A673 (cell line): ENCODE results near the gene TNIP3. TPM values are rescaled to one million over a fixed set of nuclear protein-coding genes. Genes with fewer than 3 reads are reported as not detected.

Source experiments
- BruUV-seq: library from RNA; stranded (reverse); fragments of 400-500 nt; replicated peaks from 2 replicates; lab custom pipeline; 2021; lab: Mats Ljungman, UMichigan
- CTCF ChIA-PET: fragments of 300-600 bp; sonication (Branson Sonifier 250); formaldehyde crosslinking; loops from one replicate; lab custom pipeline; 2022; ENCODE audit warnings: antibody characterized with exemption; lab: Charles Lee
- POLR2A ChIA-PET: fragments of 300-600 bp; sonication (Branson Sonifier 250); formaldehyde crosslinking; loops from one replicate; lab custom pipeline; 2022; ENCODE audit warnings: antibody characterized with exemption; ENCODE audit not compliant: low non-redundant PET; lab: Charles Lee
- DNase-seq: peaks from one replicate; pipeline ENCODE4 v3.0.0-alpha.2; 2015; ENCODE audit warnings: low spot score
- H3K27ac ChIP-seq: fragments of 200-600 bp; sonication (generic); 2 replicates; pipeline ENCODE4 v1.5.1; 2016; ENCODE audit warnings: mixed run types, low read depth, mild to moderate bottlenecking, mixed read lengths, antibody characterized with exemption, low read length; ENCODE audit not compliant: poor library complexity, severe bottlenecking
- H3K27me3 ChIP-seq: fragments of 200-600 bp; sonication (generic); replicated peaks from 2 replicates; pipeline ENCODE4 v1.6.1; 2017; ENCODE audit warnings: mixed run types, low read depth, mild to moderate bottlenecking, mixed read lengths, antibody characterized with exemption, low read length; ENCODE audit not compliant: insufficient read depth, poor library complexity
- H3K36me3 ChIP-seq: fragments of 200-600 bp; sonication (generic); 2 replicates; pipeline ENCODE4 v1.6.1; 2016; ENCODE audit warnings: mixed run types, mild to moderate bottlenecking, mixed read lengths, antibody characterized with exemption, low read length; ENCODE audit not compliant: insufficient read depth, poor library complexity, severe bottlenecking
- H3K4me1 ChIP-seq: fragments of 200-600 bp; sonication (generic); 2 replicates; pipeline ENCODE4 v1.6.1; 2017; ENCODE audit warnings: mixed run types, mild to moderate bottlenecking, mixed read lengths, antibody characterized with exemption, low read length; ENCODE audit not compliant: insufficient read depth, poor library complexity, severe bottlenecking
- H3K4me3 ChIP-seq: fragments of 200-600 bp; sonication (generic); 2 replicates; pipeline ENCODE4 v1.5.1; 2016; ENCODE audit warnings: low read depth, mixed run types, mild to moderate bottlenecking, mixed read lengths, low read length; ENCODE audit not compliant: poor library complexity, severe bottlenecking
- H3K9me3 ChIP-seq: fragments of 200-600 bp; sonication (generic); 2 replicates; pipeline ENCODE4 v1.6.1; 2016; ENCODE audit warnings: mixed run types, low read depth, mild to moderate bottlenecking, mixed read lengths, antibody characterized with exemption, low read length; ENCODE audit not compliant: poor library complexity, severe bottlenecking
- EZH2 ChIP-seq: fragments of 200-600 bp; sonication (generic); IDR thresholded peaks from 2 replicates; pipeline ENCODE4 v1.6.1; 2017; ENCODE audit warnings: borderline replicate concordance, low read depth, mild to moderate bottlenecking, mixed read lengths, antibody characterized with exemption, low read length; ENCODE audit not compliant: poor library complexity, severe bottlenecking
- intact Hi-C: fragments of 100-400 bp; cut with micrococcal nuclease; formaldehyde crosslinking; loops from one replicate; pipeline ENCODE4 v1.10.0; 2022; ENCODE audit not compliant: unreplicated experiment
- total RNA-seq: library from RNA; stranded (reverse); gene quantifications from 2 replicates; pipeline ENCODE4 v1.2.3, GENCODE V29; 2021
- TF ChIP-seq, protein P1 (sequence below): fragments of 300-800, 200-600 bp; sonication (generic); conservative IDR thresholded peaks from 2 replicates; pipeline ENCODE4 v1.5.1; 2017; ENCODE audit warnings: low read depth, mild to moderate bottlenecking, antibody characterized with exemption, low read length, moderate library complexity, mixed read lengths

TNIP3 gene
- total RNA-seq, 1 experiment from 2014 or later, result 0.58 TPM

DNA sequence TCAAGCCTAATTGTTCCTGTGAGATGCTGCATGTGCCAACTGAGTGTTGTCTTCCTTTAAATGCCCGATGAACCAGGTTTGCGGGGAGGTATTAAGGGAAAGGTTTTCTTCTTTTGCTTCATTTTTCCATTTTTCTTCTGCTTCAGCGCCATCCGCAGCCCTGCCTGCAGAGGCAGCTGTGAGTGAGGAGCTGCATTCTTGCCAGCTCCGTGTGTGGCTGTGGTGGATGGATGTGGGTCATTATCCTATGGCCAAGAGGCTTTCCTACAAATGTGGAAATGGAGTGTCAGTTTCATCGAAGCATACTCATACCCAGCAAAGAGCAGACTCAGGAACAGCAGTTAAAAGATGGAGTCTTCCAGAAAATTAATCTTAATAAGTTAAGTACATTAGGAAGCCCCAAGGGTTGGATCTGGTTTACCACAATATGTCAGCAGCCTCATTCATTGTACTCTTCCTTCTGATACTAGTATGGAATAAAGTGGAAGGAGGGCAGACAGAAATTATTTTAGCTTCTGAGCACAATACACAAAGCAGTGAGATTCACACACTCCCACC is 37.6 kb downstream of the TNIP3 start:
- Histone ChIP-seq H3K36me3 (no peaks in the 10 kb centered on the region), H3K4me3 (no peak overlapping the region), H3K27me3 (no peaks in the 10 kb centered on the region), H3K9me3 (no peaks in the 10 kb centered on the region), H3K4me1 (peaks cover 3% of the 10 kb centered on the region), H3K27ac (no peak overlapping the region)
- POLR2A ChIA-PET, result no interaction called here
- no peak for TF ChIP-seq EZH2
- TF ChIP-seq, protein P1, sequence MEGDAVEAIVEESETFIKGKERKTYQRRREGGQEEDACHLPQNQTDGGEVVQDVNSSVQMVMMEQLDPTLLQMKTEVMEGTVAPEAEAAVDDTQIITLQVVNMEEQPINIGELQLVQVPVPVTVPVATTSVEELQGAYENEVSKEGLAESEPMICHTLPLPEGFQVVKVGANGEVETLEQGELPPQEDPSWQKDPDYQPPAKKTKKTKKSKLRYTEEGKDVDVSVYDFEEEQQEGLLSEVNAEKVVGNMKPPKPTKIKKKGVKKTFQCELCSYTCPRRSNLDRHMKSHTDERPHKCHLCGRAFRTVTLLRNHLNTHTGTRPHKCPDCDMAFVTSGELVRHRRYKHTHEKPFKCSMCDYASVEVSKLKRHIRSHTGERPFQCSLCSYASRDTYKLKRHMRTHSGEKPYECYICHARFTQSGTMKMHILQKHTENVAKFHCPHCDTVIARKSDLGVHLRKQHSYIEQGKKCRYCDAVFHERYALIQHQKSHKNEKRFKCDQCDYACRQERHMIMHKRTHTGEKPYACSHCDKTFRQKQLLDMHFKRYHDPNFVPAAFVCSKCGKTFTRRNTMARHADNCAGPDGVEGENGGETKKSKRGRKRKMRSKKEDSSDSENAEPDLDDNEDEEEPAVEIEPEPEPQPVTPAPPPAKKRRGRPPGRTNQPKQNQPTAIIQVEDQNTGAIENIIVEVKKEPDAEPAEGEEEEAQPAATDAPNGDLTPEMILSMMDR, result no peak
- CTCF ChIA-PET, result interaction anchor here (0.6 kb wide), 1 partner anchor 182 kb away, joined by 3 read pairs; no protein-coding TSS in a partner anchor
- BruUV-seq, result no TSS peak
- DNase-seq, result no peak
- intact Hi-C loops, result no loop called here

DNA sequence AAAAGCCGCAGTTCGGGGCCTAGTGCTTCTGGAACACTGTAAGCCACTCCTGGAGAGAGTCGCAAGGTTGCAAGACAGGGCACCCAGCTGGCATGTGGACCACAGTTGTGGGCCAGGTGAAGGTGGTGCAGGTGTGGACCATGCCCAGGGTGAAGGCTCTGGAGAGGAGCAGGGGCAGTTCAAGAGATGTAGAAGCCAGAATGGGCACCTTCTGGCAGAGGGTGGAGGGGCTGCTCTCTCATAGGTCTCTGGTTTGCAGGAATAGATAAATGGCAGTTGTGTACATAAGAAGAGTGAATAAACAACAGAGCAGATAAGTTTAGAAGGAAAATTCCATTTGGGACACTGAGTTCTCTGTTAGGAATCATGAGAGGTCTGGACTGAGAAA is 38.6 kb downstream of the TNIP3 start:
- no peak overlapping the region for H3K4me3 ChIP-seq
- TF ChIP-seq, protein P1, result no peak
- no peaks in the 10 kb centered on the region for H3K9me3 ChIP-seq
- ChIA-PET POLR2A (no interaction called here), CTCF (no interaction called here)
- BruUV-seq, result no TSS peak
- H3K4me1 ChIP-seq, result peaks cover 3% of the 10 kb centered on the region
- H3K27me3 ChIP-seq, result no peaks in the 10 kb centered on the region
- no peak for DNase-seq
- H3K27ac ChIP-seq, result no peak overlapping the region
- no peaks in the 10 kb centered on the region for H3K36me3 ChIP-seq
- intact Hi-C loops, result no loop called here

DNA sequence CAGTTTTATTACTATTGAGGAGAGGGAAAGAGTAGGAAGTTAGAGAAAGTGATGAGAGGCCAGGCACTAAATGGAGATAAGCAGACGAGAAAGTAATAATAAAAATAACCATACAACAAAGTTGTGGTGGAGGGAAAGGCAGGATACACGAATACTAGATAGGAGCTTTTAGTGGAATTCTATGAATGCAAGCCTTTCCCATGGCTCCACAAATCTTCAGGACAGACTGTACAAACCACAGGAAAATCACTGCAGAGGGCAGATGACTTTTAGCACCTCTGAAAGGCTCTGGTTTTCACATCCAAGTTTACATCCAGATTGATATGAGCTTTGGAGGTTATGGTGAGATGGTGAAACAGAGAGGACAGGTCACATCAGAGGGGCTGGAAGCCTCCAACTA is 41.5 kb downstream of the TNIP3 start:
- Histone ChIP-seq H3K36me3 (no peaks in the 10 kb centered on the region), H3K4me3 (no peak overlapping the region), H3K27me3 (no peaks in the 10 kb centered on the region), H3K9me3 (no peaks in the 10 kb centered on the region), H3K4me1 (peaks cover 3% of the 10 kb centered on the region), H3K27ac (no peak overlapping the region)
- CTCF ChIA-PET, result no interaction called here
- DNase-seq, result no peak
- POLR2A ChIA-PET, result interaction anchor here (0.7 kb wide), 1 partner anchor 13 kb away, joined by 3 read pairs; no protein-coding TSS in a partner anchor
- TF ChIP-seq, protein P1, result no peak
- no peak for TF ChIP-seq EZH2
- no TSS peak for BruUV-seq
- intact Hi-C loops, result no loop called here
